Activated CD4-positive, alpha-beta T cell treated with anti-CD3 and anti-CD28 coated beads for 36 hours (primary cell): ENCODE measurements around the gene LARGE1. TPM values are rescaled to one million over a fixed set of nuclear protein-coding genes. Genes with fewer than 3 reads are reported as not detected.
A peak's percentile ranks its signal among the peaks of the same experiment; 100 is the strongest.

Experiments
- ATAC-seq: fragments of 200-7000 bp; cut with Tn5 transposase; one replicate; pipeline ENCODE4 v1.10.0; 2021; ENCODE audit warnings: mild to moderate bottlenecking, moderate library complexity
- CTCF ChIA-PET: fragments of 350-600 bp; sonication (Branson Sonifier 250); formaldehyde crosslinking; loops from one replicate; lab custom pipeline; 2021; ENCODE audit warnings: antibody characterized with exemption; lab: Charles Lee
- POLR2A ChIA-PET: fragments of 350-600 bp; sonication (Branson Sonifier 250); formaldehyde crosslinking; loops from one replicate; lab custom pipeline; 2021; ENCODE audit warnings: antibody characterized with exemption, inconsistent platforms; lab: Charles Lee
- DNase-seq: peaks from one replicate; pipeline ENCODE4 v3.0.0-alpha.2; 2020
- H3K27ac Mint-ChIP-seq: one replicate; pipeline ENCODE4 v1.8.0; 2021; ENCODE audit warnings: mixed read lengths
- H3K27me3 Mint-ChIP-seq: one replicate; pipeline ENCODE4 v1.8.0; 2021; ENCODE audit warnings: mixed read lengths
- H3K36me3 Mint-ChIP-seq: one replicate; pipeline ENCODE4 v1.8.0; 2021; ENCODE audit warnings: low read depth, mixed read lengths
- H3K4me1 Mint-ChIP-seq: one replicate; pipeline ENCODE4 v1.8.0; 2021; ENCODE audit warnings: mixed read lengths
- H3K4me3 Mint-ChIP-seq: one replicate; pipeline ENCODE4 v1.8.0; 2021; ENCODE audit warnings: mild to moderate bottlenecking, moderate library complexity, mixed read lengths
- H3K9me3 Mint-ChIP-seq: one replicate; pipeline ENCODE4 v1.8.0; 2021; ENCODE audit warnings: low read depth, mixed read lengths
- intact Hi-C, 2 experiments: fragments of 100-400 bp; cut with DNase I in 1 of 2; cut with micrococcal nuclease in 1 of 2; formaldehyde crosslinking; loops; one replicate each; pipeline versions ENCODE4 v1.14.2 to v1.15.1; 2022 to 2024; cut with DNase I, micrococcal nuclease
- total RNA-seq, 2 experiments: library from RNA; stranded (reverse); gene quantifications; one replicate each; pipeline ENCODE4 v1.2.3, GENCODE V29; 2021

LARGE1 gene
- total RNA-seq, 2 experiments from 2014 or later: 0.39 to 0.57 TPM

DNA sequence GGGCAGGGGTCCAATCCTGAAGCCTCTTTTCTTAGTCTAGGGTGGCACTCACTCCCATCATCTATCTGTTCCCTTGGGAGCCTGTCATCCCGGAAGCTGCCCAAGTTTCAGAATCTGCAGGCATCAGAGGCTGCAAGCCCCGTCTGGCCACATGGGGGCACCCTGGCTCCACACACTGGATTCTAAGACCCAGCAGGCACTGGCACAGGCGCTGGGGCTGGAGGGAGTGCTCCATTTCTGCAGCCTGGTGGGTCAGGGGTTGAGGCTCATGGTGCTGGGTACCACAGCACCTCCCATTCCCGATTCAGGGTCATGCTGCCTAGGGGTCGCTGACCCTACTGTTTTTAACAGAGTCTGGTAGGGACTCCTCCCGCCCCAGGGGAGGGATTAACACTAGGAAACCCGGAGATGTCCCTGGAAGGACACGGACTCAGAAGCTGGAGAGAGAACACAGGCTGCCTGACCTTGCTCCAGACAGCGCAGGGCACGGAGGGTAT is 618.2 kb downstream of the LARGE1 start:
- POLR2A ChIA-PET: no interaction called here
- H3K27ac Mint-ChIP-seq: no peak overlapping the region
- peak; percentile 51 for ATAC-seq

DNA sequence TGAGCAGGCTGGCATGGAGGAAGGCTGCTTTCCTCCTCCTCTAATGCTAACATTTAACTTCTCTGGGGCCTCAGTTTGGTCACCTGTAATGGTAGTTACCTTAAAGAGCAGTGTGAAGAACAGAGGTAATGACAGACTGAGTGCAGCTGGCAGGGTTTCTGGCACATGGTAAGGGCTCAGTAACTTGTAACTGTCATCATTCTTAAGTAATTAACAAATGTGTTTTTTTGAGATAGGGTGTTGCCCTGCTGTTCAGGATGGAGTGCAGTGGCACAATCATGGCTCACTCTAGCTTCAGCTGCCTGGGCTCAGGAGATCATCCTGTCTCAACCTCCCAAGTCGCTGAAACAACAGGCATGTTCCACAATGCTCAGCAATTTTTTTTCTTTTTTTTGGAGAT is 620.1 kb downstream of the LARGE1 start:
- intact Hi-C loops: loop anchor here (5.0 kb wide), 2 partner anchors 807 to 1722 kb away; no protein-coding TSS in a partner anchor
- H3K27ac Mint-ChIP-seq: no peak overlapping the region
- POLR2A ChIA-PET: no interaction called here
- no peak overlapping the region for H3K4me3 Mint-ChIP-seq
- no peaks in the 10 kb centered on the region for H3K36me3 Mint-ChIP-seq
- CTCF ChIA-PET: interaction anchor here (0.6 to 1.6 kb wide), 2 partner anchors 279 to 1324 kb away, joined by 3 to 6 read pairs; no protein-coding TSS in a partner anchor
- no peaks in the 10 kb centered on the region for H3K4me1 Mint-ChIP-seq
- DNase-seq (no peak), ATAC-seq (no peak)
- H3K9me3 Mint-ChIP-seq: no peaks in the 10 kb centered on the region
- H3K27me3 Mint-ChIP-seq: peaks cover 8% of the 10 kb centered on the region

More for the DNA sequence above, 618.2 kb downstream of the LARGE1 start:
- H3K27me3 Mint-ChIP-seq: peaks cover 8% of the 10 kb centered on the region
- DNase-seq: peak; percentile 81
- intact Hi-C loops: loop anchor here (1.0 to 5.0 kb wide), 4 partner anchors 277 to 1848 kb away; no protein-coding TSS in a partner anchor
- no peaks in the 10 kb centered on the region for H3K9me3 Mint-ChIP-seq
- H3K4me1 Mint-ChIP-seq: no peaks in the 10 kb centered on the region
- H3K4me3 Mint-ChIP-seq: no peak overlapping the region
- no peaks in the 10 kb centered on the region for H3K36me3 Mint-ChIP-seq
- CTCF ChIA-PET: interaction anchor here (0.5 to 1.6 kb wide), 9 partner anchors 11 to 1849 kb away, joined by 3 to 7 read pairs (median 3); no protein-coding TSS in a partner anchor

DNA sequence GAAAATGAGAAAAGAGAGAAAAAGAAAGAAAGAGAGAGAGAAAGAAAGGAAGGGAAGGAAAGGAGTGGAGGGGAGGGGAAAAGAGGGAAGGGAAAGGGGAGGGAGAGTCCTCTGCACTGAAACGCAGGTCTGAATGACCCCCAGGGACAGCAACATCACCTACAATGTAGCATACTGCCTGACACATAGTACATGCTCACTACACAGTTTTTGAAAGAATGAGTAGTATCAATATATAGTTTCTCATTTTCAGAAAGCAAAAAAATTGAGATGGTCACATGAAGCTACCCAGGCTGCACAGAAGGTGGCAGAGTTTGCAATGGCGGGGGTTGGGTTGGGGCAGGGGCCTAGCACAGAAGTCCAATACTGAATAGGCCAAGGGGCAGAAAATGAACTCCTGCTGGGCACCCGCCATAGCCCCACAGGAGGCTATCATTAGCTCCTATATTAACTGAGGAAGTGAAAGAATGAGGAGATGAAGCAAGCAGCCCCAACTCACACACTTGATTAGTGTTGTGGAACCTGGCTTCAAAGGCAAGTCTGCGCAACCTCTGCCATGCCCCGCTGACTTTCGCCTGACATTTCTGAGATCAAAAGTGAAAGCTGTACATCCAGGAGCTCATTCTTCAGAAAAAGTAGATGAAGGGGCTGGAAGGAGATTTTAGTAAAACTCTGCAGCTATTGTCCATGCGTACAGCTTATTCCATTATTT is 620.9 kb downstream of the LARGE1 start:
- ChIA-PET POLR2A (no interaction called here), CTCF (interaction anchor here (0.6 to 1.6 kb wide), 2 partner anchors 280 to 620 kb away, joined by 3 to 6 read pairs; no protein-coding TSS in a partner anchor)
- intact Hi-C loops: no loop called here
- DNase-seq (no peak), ATAC-seq (no peak)
- Mint-ChIP-seq H3K4me1 (no peaks in the 10 kb centered on the region), H3K27ac (no peak overlapping the region), H3K36me3 (no peaks in the 10 kb centered on the region), H3K4me3 (no peak overlapping the region), H3K9me3 (no peaks in the 10 kb centered on the region), H3K27me3 (peaks cover 8% of the 10 kb centered on the region)

DNA sequence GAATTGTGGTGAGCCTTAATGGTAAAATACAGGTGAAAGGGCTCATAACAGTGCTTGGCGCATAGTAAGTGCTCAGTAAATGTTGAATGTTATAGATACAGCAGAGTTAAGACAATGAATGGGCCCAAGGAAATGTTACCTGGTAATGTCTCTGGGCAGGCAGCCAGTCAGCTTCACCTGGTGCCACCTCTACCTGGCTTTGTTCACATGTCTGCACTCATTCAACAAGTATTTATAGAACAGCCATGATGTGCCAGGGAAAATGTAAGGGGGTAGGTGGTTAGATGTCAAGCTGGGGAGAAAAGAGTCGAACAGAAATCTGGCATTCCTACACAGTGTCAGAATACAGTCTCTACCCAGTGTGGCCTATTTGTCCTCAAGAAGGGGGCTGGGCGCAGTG is 623.3 kb downstream of the LARGE1 start:
- DNase-seq (no peak), ATAC-seq (no peak)
- H3K4me3 Mint-ChIP-seq: no peak overlapping the region
- no peaks in the 10 kb centered on the region for H3K4me1 Mint-ChIP-seq
- intact Hi-C loops: no loop called here
- no peaks in the 10 kb centered on the region for H3K9me3 Mint-ChIP-seq
- H3K27me3 Mint-ChIP-seq: peaks cover 3% of the 10 kb centered on the region
- ChIA-PET POLR2A (no interaction called here), CTCF (no interaction called here)
- H3K27ac Mint-ChIP-seq: no peak overlapping the region
- no peaks in the 10 kb centered on the region for H3K36me3 Mint-ChIP-seq

DNA sequence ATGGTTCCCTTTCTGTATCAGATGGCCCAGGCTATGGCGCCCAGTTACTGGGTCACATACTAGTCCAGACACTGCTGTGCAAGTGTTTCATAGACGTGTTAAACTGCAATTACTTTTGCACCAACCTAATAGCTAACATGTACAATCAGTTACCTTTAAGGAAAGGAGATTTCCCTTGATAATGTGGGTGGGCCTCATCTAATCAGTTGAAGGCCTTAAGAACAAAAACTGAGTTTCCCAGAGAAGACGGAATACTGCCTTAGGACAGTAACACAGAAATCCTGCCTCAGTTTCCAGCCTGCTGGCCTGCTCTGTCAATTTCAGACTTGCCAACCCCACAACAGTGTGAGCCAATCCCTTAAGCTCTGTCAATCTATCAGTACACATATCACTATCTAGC is 632.2 kb downstream of the LARGE1 start:
- Mint-ChIP-seq H3K27me3 (no peaks in the 10 kb centered on the region), H3K27ac (no peak overlapping the region), H3K4me1 (no peaks in the 10 kb centered on the region), H3K9me3 (no peaks in the 10 kb centered on the region), H3K36me3 (no peaks in the 10 kb centered on the region), H3K4me3 (no peak overlapping the region)
- ATAC-seq (no peak), DNase-seq (no peak)
- intact Hi-C loops: no loop called here
- ChIA-PET CTCF (no interaction called here), POLR2A (no interaction called here)

DNA sequence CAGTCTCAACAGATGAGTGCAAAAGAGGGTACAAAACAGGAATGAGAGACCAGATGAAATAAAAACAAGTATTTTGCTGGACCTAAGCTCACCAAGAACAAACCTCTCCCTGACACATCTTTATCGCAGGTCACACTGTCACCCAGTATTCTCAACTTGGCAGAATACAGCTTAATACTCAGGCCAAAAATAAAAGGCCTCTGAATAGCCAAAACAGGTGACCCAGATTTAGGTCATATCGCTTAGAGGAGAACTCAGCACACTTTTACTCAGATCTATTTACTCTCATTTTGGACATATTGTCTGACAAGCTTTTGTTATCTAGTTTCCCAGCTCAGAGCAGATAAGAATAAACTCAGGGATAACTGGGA is 645.2 kb downstream of the LARGE1 start:
- DNase-seq (no peak), ATAC-seq (no peak)
- H3K36me3 Mint-ChIP-seq: no peaks in the 10 kb centered on the region
- H3K4me3 Mint-ChIP-seq: no peak overlapping the region
- no peak overlapping the region for H3K27ac Mint-ChIP-seq
- ChIA-PET CTCF (interaction anchor here (1.2 kb wide), 1 partner anchor 257 kb away, joined by 3 read pairs; no protein-coding TSS in a partner anchor), POLR2A (no interaction called here)
- H3K9me3 Mint-ChIP-seq: no peaks in the 10 kb centered on the region
- no peaks in the 10 kb centered on the region for H3K4me1 Mint-ChIP-seq
- peaks cover 3% of the 10 kb centered on the region for H3K27me3 Mint-ChIP-seq
- intact Hi-C loops: no loop called here

DNA sequence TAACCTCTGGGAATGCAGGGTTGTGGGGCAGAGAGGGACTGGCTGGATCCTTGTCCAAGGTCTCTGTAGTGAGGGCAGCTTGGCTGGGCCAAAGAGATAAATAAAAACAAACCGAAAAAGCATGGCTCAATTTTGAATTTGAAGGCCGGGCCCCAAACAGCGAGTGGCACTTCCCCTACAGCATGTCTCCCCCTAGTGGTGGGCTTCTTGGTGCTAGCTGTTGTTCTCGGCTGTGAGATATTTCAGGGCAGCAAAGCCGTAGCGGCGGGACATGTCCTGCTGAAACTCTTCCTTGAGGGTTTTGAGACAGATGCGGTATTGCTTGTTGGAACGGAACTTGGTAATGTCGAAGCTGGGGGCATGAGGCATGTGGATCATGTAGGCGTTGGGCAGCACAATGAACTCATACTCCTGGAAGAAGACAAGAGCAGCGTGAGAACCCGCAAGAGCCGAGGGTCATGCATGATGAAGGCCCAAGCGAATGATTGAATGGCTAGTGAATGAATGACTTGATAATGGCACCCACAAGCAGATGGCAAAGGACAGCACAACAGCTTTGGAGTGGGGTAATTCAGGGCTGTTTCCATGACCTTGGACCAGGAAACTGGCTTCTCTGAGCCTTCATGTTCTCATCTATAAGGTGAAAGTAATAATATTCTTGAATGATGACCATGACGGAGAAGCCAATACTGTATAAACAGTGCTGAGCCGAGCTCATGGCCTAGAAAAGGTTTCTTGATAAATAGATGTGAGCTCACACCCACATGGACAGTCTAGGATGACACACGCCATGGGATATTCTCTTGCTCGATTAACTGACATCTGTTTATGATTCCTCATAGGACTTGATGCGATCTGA is 645.8 kb downstream of the LARGE1 start:
- POLR2A ChIA-PET: no interaction called here
- Mint-ChIP-seq H3K27ac (no peak overlapping the region), H3K9me3 (no peaks in the 10 kb centered on the region), H3K4me3 (no peak overlapping the region), H3K36me3 (no peaks in the 10 kb centered on the region), H3K4me1 (no peaks in the 10 kb centered on the region), H3K27me3 (peaks cover 3% of the 10 kb centered on the region)
- intact Hi-C loops: no loop called here
- CTCF ChIA-PET: interaction anchor here (0.5 to 1.2 kb wide), 3 partner anchors 16 to 256 kb away, joined by 3 to 4 read pairs (median 3); no protein-coding TSS in a partner anchor
- no peak for ATAC-seq
- DNase-seq: peak; percentile 49

DNA sequence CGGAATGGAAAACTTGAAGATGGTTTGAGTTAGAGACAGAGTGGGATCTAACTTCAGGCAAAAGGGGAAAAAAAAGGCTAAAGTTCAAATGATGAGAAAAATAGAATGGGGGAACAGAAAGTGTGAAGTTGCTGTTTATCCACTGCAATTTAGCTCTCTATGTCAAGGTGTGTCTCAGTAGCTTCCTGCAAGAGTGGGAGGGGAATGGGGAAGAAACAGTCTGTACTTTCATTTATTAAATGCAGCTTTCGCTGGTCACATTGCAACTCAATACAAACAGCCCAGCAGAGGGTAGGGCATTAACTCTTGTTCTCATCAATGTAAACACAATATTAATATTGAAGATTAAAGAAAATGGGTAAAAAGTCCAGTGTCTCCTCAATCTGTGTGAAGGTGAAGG is 647.4 kb downstream of the LARGE1 start:
- intact Hi-C loops: no loop called here
- CTCF ChIA-PET: no interaction called here
- H3K36me3 Mint-ChIP-seq: no peaks in the 10 kb centered on the region

DNA sequence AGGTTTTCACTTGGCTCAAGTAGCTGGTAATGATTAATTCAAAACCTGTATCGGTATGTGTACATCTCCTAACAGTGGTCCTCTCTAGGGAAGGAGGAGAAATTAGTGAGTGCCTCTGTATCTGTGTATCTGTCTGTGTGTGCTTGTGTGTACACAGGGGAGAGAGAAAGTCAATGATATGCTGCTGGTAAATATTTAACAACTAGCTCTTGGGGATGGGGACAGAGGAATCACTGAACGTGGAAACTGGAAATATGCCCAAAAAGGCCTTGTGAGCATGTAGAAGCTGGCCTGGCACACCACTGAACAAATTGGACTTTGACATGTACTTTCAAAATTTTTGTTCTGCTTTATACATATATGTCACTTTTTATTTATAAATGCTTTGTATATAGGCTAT is 648.1 kb downstream of the LARGE1 start:
- ATAC-seq: no peak
- no peak overlapping the region for H3K27ac Mint-ChIP-seq
- H3K4me3 Mint-ChIP-seq: no peak overlapping the region
- DNase-seq: no peak
- H3K9me3 Mint-ChIP-seq: no peaks in the 10 kb centered on the region
- H3K4me1 Mint-ChIP-seq: no peaks in the 10 kb centered on the region
- intact Hi-C loops: no loop called here
- ChIA-PET POLR2A (no interaction called here), CTCF (no interaction called here)
- H3K36me3 Mint-ChIP-seq: no peaks in the 10 kb centered on the region
- H3K27me3 Mint-ChIP-seq: peaks cover 3% of the 10 kb centered on the region

More for the DNA sequence above, 647.4 kb downstream of the LARGE1 start:
- H3K9me3 Mint-ChIP-seq: no peaks in the 10 kb centered on the region
- H3K4me3 Mint-ChIP-seq: no peak overlapping the region
- peaks cover 3% of the 10 kb centered on the region for H3K27me3 Mint-ChIP-seq
- H3K27ac Mint-ChIP-seq: no peak overlapping the region
- ATAC-seq (no peak), DNase-seq (no peak)
- POLR2A ChIA-PET: no interaction called here
- no peaks in the 10 kb centered on the region for H3K4me1 Mint-ChIP-seq

DNA sequence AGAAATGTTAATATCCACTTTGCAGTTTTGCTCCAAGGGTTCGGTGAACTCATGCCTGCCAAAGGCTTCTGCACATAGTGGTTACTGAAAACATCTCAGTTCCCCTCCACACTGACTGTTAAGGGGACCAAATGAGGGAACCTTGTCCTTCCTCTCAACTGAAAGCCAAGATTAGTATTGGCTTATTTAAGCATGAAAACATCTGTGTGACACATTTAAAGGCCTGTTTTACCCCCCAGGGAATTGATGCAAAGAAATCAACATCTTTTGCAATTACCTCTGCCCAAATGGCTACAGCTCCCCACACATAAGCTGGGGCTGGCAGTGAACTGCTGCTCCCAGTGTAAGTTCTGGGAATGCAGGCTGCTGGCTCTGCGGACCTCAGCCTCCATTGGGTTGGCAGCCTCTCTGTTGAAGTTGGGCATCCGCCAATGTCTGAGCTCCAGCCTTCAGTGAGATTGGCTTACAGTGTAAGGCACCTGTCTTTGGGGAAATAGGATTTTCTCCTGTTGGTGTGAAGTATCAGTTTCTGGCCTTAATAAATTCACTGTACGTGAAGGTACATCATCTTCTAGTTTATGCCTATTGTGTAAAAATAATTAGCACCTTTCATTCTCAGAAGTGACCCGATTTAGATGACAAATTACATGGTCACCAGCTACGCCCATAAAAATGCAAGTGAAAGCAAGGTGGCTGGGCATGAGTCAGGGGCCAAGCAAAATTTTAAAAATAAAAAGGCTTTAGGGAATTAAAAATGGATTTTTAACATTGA is 648.7 kb downstream of the LARGE1 start:
- Mint-ChIP-seq H3K4me1 (no peaks in the 10 kb centered on the region), H3K4me3 (no peak overlapping the region), H3K36me3 (no peaks in the 10 kb centered on the region), H3K27me3 (peaks cover 3% of the 10 kb centered on the region), H3K27ac (no peak overlapping the region), H3K9me3 (no peaks in the 10 kb centered on the region)
- ATAC-seq (no peak), DNase-seq (no peak)
- ChIA-PET CTCF (no interaction called here), POLR2A (no interaction called here)
- intact Hi-C loops: no loop called here

DNA sequence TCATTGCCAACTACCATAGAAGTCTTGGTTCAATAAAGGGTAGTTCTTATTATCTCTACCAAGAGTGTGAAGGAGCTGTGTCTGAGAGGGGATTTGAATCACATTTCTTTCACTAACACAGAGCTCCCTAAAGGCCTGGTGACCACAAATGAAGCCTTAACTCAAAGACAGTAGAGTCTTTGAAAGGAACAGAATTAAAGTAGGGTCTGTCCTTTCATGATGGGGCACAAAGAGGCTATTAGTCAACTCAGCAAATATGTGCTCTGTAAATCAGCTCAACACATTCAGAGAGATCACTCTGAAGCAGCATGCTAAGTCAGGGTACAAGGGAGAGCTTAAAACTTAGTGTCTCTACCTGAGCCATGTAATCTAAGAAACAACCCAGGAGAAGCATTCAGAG is 649.7 kb downstream of the LARGE1 start:
- Mint-ChIP-seq H3K9me3 (no peaks in the 10 kb centered on the region), H3K36me3 (no peaks in the 10 kb centered on the region), H3K4me1 (no peaks in the 10 kb centered on the region), H3K27ac (no peak overlapping the region), H3K4me3 (no peak overlapping the region), H3K27me3 (peaks cover 3% of the 10 kb centered on the region)
- ChIA-PET CTCF (interaction anchor here (0.8 to 1.1 kb wide), 2 partner anchors 8 to 252 kb away, joined by 3 to 4 read pairs; no protein-coding TSS in a partner anchor), POLR2A (no interaction called here)
- DNase-seq (no peak), ATAC-seq (no peak)
- intact Hi-C loops: no loop called here
